ENCODE data around the gene GORASP1.

- TF ChIP-seq, protein P1, sequence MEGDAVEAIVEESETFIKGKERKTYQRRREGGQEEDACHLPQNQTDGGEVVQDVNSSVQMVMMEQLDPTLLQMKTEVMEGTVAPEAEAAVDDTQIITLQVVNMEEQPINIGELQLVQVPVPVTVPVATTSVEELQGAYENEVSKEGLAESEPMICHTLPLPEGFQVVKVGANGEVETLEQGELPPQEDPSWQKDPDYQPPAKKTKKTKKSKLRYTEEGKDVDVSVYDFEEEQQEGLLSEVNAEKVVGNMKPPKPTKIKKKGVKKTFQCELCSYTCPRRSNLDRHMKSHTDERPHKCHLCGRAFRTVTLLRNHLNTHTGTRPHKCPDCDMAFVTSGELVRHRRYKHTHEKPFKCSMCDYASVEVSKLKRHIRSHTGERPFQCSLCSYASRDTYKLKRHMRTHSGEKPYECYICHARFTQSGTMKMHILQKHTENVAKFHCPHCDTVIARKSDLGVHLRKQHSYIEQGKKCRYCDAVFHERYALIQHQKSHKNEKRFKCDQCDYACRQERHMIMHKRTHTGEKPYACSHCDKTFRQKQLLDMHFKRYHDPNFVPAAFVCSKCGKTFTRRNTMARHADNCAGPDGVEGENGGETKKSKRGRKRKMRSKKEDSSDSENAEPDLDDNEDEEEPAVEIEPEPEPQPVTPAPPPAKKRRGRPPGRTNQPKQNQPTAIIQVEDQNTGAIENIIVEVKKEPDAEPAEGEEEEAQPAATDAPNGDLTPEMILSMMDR (IDR thresholded peaks at IDR 0.05; ENCODE audit: control extremely low read depth in 1 of 3, insufficient read depth in 1 of 3, low read depth in 1 of 3, low read length in 3 of 3) = no peak
- TF ChIP-seq NANOG (IDR thresholded peaks at IDR 0.05; ENCODE audit: insufficient read depth, low read depth, low read length, poor library complexity, severe bottlenecking) (no peak), MAX (IDR thresholded peaks at IDR 0.05) (no peak), SIX5 (IDR thresholded peaks at IDR 0.05; ENCODE audit: low read depth, low read length) (no peak), RFX5 (IDR thresholded peaks at IDR 0.05; ENCODE audit: borderline replicate concordance, low read depth, low read length) (no peak), POLR2A (IDR thresholded peaks at IDR 0.05; ENCODE audit: control extremely low read depth in 1 of 2, low read depth in 2 of 2, low read length in 2 of 2) (no peak), SUZ12 (IDR thresholded peaks at IDR 0.05; ENCODE audit: low read length) (no peak), RBBP5 (IDR thresholded peaks at IDR 0.05; ENCODE audit: borderline replicate concordance, low read depth, low read length) (no peak), SIN3A (conservative IDR thresholded peaks at IDR 0.05 in 1 of 2, IDR thresholded peaks at IDR 0.05 in 1 of 2; ENCODE audit: low read depth in 1 of 2, low read length in 2 of 2) (no peak), CEBPB (IDR thresholded peaks at IDR 0.05; ENCODE audit: low read depth, low read length) (no peak), YY1 (IDR thresholded peaks at IDR 0.05; ENCODE audit: low read depth, low read length) (no peak), SRF (IDR thresholded peaks at IDR 0.05; ENCODE audit: low read depth, low read length) (no peak)
These were observed 31.5 kb upstream of the GORASP1 start for GRCh38 chr3:39138804-39139415.

Measured in H1 (cell line).